Measurements from ENCODE around the gene ZNF835.

Gene ZNF835

DNA sequence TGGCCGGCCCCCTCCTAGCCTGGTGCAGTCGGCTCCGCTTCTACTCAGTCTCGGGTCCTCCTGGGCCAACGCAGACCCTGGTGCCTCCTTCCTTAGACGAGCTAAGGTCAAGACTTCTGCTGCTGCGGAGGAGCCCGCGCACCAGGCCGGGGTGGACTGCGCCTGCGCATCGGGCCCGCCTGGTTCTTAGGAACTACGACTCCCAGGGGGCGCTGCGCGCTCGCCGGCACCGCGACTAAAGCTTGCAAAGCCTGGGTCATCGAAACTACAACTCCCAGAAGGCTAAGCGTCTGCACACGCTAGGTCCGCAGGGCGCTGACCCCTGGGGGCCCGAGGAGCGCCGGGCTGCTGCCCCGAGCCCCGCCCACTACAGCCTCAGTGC is at the start of gene ZNF835:
TSS of gene ZNF835 (minus strand) at position 145 of the 382 bp plus-strand sequence. CDS start 6,559 bp downstream, outside the sequence.
- CTCF ChIA-PET, result no interaction called here
- DNase-seq (ENCODE audit: low read depth, low spot score), result no peak
- H3K4me3 ChIP-seq (ENCODE audit: low read depth, low read length), result no peak within 1 kb of the TSS

GRCh38 chr19:56720281-56720680 is 48.7 kb upstream of the ZNF835 start:
- ChIA-PET POLR2A (no interaction called here), CTCF (no interaction called here)
- H3K4me3 ChIP-seq (ENCODE audit: low read depth, low read length), result no peak overlapping the region
- no peak for DNase-seq (ENCODE audit: low read depth, low spot score)
- TF ChIP-seq, protein P1, sequence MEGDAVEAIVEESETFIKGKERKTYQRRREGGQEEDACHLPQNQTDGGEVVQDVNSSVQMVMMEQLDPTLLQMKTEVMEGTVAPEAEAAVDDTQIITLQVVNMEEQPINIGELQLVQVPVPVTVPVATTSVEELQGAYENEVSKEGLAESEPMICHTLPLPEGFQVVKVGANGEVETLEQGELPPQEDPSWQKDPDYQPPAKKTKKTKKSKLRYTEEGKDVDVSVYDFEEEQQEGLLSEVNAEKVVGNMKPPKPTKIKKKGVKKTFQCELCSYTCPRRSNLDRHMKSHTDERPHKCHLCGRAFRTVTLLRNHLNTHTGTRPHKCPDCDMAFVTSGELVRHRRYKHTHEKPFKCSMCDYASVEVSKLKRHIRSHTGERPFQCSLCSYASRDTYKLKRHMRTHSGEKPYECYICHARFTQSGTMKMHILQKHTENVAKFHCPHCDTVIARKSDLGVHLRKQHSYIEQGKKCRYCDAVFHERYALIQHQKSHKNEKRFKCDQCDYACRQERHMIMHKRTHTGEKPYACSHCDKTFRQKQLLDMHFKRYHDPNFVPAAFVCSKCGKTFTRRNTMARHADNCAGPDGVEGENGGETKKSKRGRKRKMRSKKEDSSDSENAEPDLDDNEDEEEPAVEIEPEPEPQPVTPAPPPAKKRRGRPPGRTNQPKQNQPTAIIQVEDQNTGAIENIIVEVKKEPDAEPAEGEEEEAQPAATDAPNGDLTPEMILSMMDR (IDR thresholded peaks at IDR 0.05; ENCODE audit: insufficient read depth, low read length, missing control alignments), result no peak

More for the DNA sequence above, at the start of gene ZNF835:
- TF ChIP-seq, protein P1 (IDR thresholded peaks at IDR 0.05; ENCODE audit: insufficient read depth, low read length, missing control alignments), result no peak
- POLR2A ChIA-PET, result no interaction called here

- POLR2A ChIA-PET, result no interaction called here
- no peak overlapping the region for H3K4me3 ChIP-seq (ENCODE audit: low read depth, low read length)
- CTCF ChIA-PET, result no interaction called here
- TF ChIP-seq, protein P1 (IDR thresholded peaks at IDR 0.05; ENCODE audit: insufficient read depth, low read length, missing control alignments), result no peak
- DNase-seq (ENCODE audit: low read depth, low spot score), result no peak
These were observed 46.7 kb upstream of the ZNF835 start for GRCh38 chr19:56718231-56718630.

GRCh38 chr19:56712611-56713276 is 41.2 kb upstream of the ZNF835 start:
- TF ChIP-seq, protein P1 (IDR thresholded peaks at IDR 0.05; ENCODE audit: insufficient read depth, low read length, missing control alignments), result no peak
- CTCF ChIA-PET, result no interaction called here
- H3K4me3 ChIP-seq (ENCODE audit: low read depth, low read length), result no peak overlapping the region
- no peak for DNase-seq (ENCODE audit: low read depth, low spot score)
- POLR2A ChIA-PET, result no interaction called here

DNA sequence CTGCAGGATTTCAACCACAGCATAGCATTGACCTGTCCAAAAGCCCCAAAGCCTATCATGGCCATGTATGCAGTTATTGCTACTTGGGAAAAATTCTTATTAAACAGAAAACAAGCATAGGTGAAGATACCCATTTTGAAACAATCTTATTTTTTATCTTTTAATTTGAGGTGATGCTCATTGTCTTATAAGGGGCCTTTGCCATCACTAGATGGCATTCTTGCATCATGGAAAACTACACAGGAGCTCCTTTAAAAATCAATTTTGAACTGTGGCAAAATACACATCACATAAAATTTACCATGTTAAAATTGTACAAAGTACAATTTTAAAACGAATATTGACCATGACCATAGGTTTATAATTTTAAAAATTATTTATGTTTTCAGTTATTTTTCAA is 38.9 kb upstream of the ZNF835 start:
- TF ChIP-seq, protein P1 (IDR thresholded peaks at IDR 0.05; ENCODE audit: insufficient read depth, low read length, missing control alignments), result no peak
- ChIA-PET POLR2A (no interaction called here), CTCF (no interaction called here)
- H3K4me3 ChIP-seq (ENCODE audit: low read depth, low read length), result no peak overlapping the region
- no peak for DNase-seq (ENCODE audit: low read depth, low spot score)

GRCh38 chr19:56707821-56708220 is 36.3 kb upstream of the ZNF835 start:
- POLR2A ChIA-PET, result no interaction called here
- no peak overlapping the region for H3K4me3 ChIP-seq (ENCODE audit: low read depth, low read length)
- no peak for DNase-seq (ENCODE audit: low read depth, low spot score)
- CTCF ChIA-PET, result no interaction called here
- TF ChIP-seq, protein P1 (IDR thresholded peaks at IDR 0.05; ENCODE audit: insufficient read depth, low read length, missing control alignments), result no peak
